OCI-LY1 (cell line): ENCODE results near the gene TMEM132C.

ENCODE experiments used
- H2AFZ ChIP-seq: fragments of 200-600 bp; sonication (generic), shearing (Covaris generic); 2 replicates; pipeline ENCODE4 v1.6.0; 2014; ENCODE audit warnings: antibody characterized with exemption, mild to moderate bottlenecking, low read length
- H3F3A ChIP-seq: fragments of 200-600 bp; sonication (generic), shearing (Covaris generic); 2 replicates; pipeline ENCODE4 v1.6.0; 2014; ENCODE audit warnings: mild to moderate bottlenecking, antibody characterized with exemption, low read length, moderate library complexity; ENCODE audit not compliant: insufficient read depth
- H3K27ac ChIP-seq: fragments of 200-600 bp; sonication (generic); 2 replicates; pipeline ENCODE4 v1.5.1; 2014; ENCODE audit warnings: low read length, mixed run types, mild to moderate bottlenecking, low read depth; ENCODE audit not compliant: poor library complexity, severe bottlenecking
- H3K27me3 ChIP-seq: fragments of 200-600 bp; sonication (generic); 2 replicates; pipeline ENCODE4 v1.6.0; 2014; ENCODE audit warnings: antibody characterized with exemption, mild to moderate bottlenecking, low read length, moderate library complexity; ENCODE audit not compliant: insufficient read depth
- H3K36me3 ChIP-seq: fragments of 200-600 bp; sonication (generic); 2 replicates; pipeline ENCODE4 v1.6.1; 2014; ENCODE audit warnings: mild to moderate bottlenecking, antibody characterized with exemption, low read length, moderate library complexity, mixed read lengths; ENCODE audit not compliant: insufficient read depth
- H3K4me1 ChIP-seq: fragments of 200-600 bp; sonication (generic); 2 replicates; pipeline ENCODE4 v1.5.1; 2014; ENCODE audit warnings: mild to moderate bottlenecking, low read length, moderate library complexity; ENCODE audit not compliant: insufficient read depth, severe bottlenecking
- H3K4me2 ChIP-seq: fragments of 200-600 bp; sonication (generic), shearing (Covaris generic); 2 replicates; pipeline ENCODE4 v1.6.1; 2014; ENCODE audit warnings: low read length
- H3K4me3 ChIP-seq: fragments of 200-600 bp; sonication (generic); 2 replicates; pipeline ENCODE4 v1.5.1; 2014; ENCODE audit warnings: low read length, low read depth, mild to moderate bottlenecking, mixed read lengths; ENCODE audit not compliant: poor library complexity, severe bottlenecking
- H3K79me2 ChIP-seq: fragments of 200-600 bp; shearing (Covaris generic); 2 replicates; pipeline ENCODE4 v1.6.1; 2016; ENCODE audit warnings: mixed run types, low read length, mixed read lengths; ENCODE audit not compliant: insufficient read depth
- H3K9ac ChIP-seq: fragments of 200-600 bp; sonication (generic), shearing (Covaris generic); 2 replicates; pipeline ENCODE4 v1.6.1; 2014; ENCODE audit warnings: mild to moderate bottlenecking, low read length, mixed read lengths
- H3K9me2 ChIP-seq: fragments of 200-600 bp; sonication (generic), shearing (Covaris generic); 2 replicates; pipeline ENCODE4 v1.6.1; 2014; ENCODE audit warnings: low read depth, mild to moderate bottlenecking, low read length, mixed read lengths
- H3K9me3 ChIP-seq: fragments of 200-600 bp; shearing (Covaris generic); 2 replicates; pipeline ENCODE4 v1.6.1; 2014; ENCODE audit warnings: low read length, mixed read lengths
- H4K20me1 ChIP-seq: fragments of 200-600 bp; sonication (generic), shearing (Covaris generic); 2 replicates; pipeline ENCODE4 v1.6.0; 2016; ENCODE audit warnings: mild to moderate bottlenecking, low read length; ENCODE audit not compliant: insufficient read depth
- EZH2 ChIP-seq: fragments of 200-600 bp; sonication (generic), shearing (Covaris generic); IDR thresholded peaks from 2 replicates; pipeline ENCODE4 v1.8.0; 2017; ENCODE audit warnings: borderline replicate concordance, mixed run types, mild to moderate bottlenecking, antibody characterized with exemption, low read length, moderate library complexity, mixed read lengths
- TF ChIP-seq, protein P1 (sequence below): fragments of 200-600 bp; sonication (generic), shearing (Covaris generic); IDR thresholded peaks from 2 replicates; pipeline ENCODE4 v1.5.1; 2017; ENCODE audit warnings: mild to moderate bottlenecking, antibody characterized with exemption, low read length, moderate library complexity, mixed read lengths

Gene TMEM132C

DNA sequence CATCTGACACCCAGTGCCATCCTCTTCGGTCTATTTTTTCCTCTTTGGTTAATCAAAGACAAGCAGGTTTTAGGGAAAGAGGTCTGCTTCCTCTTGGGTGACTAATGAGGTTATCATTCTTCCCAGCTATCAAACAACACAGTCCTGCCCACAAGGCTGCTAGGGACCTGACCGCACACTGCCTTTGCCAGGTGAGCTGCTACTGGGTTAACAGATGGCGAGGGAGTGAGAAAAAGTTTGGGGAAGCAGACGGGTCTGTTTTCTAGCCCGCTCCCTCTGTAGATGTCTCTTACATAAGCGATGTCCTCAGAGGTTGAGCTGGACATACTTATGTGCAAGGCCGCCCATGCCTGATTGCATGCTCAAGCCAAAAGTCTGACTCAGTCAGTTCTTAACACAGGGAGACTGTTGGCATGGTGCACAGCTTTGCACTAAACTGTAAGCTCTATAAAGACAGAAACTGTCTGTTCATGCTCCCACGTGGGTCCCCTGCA lies 462.7 kb downstream of the TMEM132C start:
- Histone ChIP-seq H3F3A (no peaks in the 10 kb centered on the region), H3K9me3 (no peaks in the 10 kb centered on the region), H3K4me1 (no peaks in the 10 kb centered on the region), H3K4me2 (no peak overlapping the region), H3K4me3 (no peak overlapping the region), H3K79me2 (no peaks in the 10 kb centered on the region), H2AFZ (no peak overlapping the region), H3K27ac (no peak overlapping the region), H4K20me1 (no peaks in the 10 kb centered on the region), H3K9me2 (no peaks in the 10 kb centered on the region), H3K9ac (no peak overlapping the region), H3K36me3 (no peaks in the 10 kb centered on the region), H3K27me3 (no peaks in the 10 kb centered on the region)
- TF ChIP-seq, protein P1, sequence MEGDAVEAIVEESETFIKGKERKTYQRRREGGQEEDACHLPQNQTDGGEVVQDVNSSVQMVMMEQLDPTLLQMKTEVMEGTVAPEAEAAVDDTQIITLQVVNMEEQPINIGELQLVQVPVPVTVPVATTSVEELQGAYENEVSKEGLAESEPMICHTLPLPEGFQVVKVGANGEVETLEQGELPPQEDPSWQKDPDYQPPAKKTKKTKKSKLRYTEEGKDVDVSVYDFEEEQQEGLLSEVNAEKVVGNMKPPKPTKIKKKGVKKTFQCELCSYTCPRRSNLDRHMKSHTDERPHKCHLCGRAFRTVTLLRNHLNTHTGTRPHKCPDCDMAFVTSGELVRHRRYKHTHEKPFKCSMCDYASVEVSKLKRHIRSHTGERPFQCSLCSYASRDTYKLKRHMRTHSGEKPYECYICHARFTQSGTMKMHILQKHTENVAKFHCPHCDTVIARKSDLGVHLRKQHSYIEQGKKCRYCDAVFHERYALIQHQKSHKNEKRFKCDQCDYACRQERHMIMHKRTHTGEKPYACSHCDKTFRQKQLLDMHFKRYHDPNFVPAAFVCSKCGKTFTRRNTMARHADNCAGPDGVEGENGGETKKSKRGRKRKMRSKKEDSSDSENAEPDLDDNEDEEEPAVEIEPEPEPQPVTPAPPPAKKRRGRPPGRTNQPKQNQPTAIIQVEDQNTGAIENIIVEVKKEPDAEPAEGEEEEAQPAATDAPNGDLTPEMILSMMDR = no peak
- TF ChIP-seq EZH2 = no peak

DNA sequence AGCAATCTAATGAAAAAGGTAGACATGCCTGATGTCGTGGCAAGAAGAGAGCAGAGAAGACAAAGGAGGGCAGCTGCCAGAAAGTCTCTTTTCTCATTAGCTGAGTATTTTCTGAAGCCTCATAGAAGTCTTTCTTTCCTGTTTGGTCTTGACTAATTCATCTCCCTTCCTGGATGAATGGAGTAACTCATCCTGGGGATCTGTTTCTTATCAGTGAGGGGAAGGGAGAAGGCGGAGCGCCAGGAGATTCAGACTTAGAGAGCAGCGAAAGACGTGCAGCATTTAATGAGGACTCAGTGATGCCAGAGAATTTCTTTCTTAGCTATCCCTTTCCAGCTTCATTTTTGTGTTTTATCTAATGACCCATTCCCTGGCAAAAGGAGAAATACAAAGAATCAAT lies 467.4 kb downstream of the TMEM132C start:
- no peak overlapping the region for H2AFZ ChIP-seq
- H4K20me1 ChIP-seq = no peaks in the 10 kb centered on the region
- no peaks in the 10 kb centered on the region for H3K36me3 ChIP-seq
- no peak overlapping the region for H3K27ac ChIP-seq
- no peaks in the 10 kb centered on the region for H3F3A ChIP-seq
- H3K4me3 ChIP-seq = no peak overlapping the region
- TF ChIP-seq, protein P1 = no peak
- TF ChIP-seq EZH2 = no peak
- H3K9me2 ChIP-seq = no peaks in the 10 kb centered on the region
- no peak overlapping the region for H3K4me2 ChIP-seq
- H3K9me3 ChIP-seq = no peaks in the 10 kb centered on the region
- no peak overlapping the region for H3K9ac ChIP-seq
- no peaks in the 10 kb centered on the region for H3K27me3 ChIP-seq
- H3K4me1 ChIP-seq = no peaks in the 10 kb centered on the region
- no peaks in the 10 kb centered on the region for H3K79me2 ChIP-seq

DNA sequence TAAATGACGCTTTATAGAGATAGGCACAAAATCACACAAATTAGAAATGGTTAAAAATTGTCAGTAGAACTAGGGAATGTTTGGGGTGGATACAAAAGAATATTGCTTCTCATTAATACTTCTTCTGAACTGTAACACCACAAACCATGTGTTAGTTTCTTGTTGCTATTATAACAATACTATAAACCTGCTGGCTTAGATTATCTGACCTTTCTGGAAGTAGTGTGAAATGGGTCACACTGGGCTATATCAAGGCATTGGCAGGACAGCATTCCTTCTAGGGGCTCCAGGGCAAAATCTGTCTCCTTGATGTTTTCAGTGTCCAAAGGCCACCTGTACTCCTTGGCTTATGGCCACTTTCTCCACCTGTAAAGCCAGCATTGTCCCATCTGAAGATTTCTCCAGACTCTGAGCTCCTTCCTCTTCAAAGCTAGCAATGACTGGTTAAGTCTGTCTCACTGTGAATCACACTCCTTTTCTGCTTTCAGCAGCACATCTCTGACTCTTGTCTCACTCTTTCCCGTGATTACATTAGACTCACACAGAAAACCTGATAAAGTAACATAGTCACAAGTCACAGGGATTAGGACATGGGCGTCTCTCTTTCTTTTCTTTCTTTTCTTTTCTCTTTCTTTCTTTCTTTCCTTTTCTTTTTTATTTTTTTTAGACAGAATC lies 470.5 kb downstream of the TMEM132C start:
- Histone ChIP-seq H3K79me2 (no peaks in the 10 kb centered on the region), H2AFZ (no peak overlapping the region)
- TF ChIP-seq EZH2 = no peak
- TF ChIP-seq, protein P1 = no peak

More for the DNA sequence above, 470.5 kb downstream of the TMEM132C start:
- Histone ChIP-seq H3K27me3 (no peaks in the 10 kb centered on the region), H4K20me1 (no peaks in the 10 kb centered on the region), H3K4me2 (no peak overlapping the region), H3K4me3 (no peak overlapping the region), H3K9ac (no peak overlapping the region), H3K36me3 (no peaks in the 10 kb centered on the region), H3K4me1 (no peaks in the 10 kb centered on the region), H3K9me3 (no peaks in the 10 kb centered on the region), H3F3A (no peaks in the 10 kb centered on the region), H3K9me2 (no peaks in the 10 kb centered on the region), H3K27ac (no peak overlapping the region)
